Calu3 (cell line): ENCODE data around the gene PPP4R2. TPM values are rescaled to one million over a fixed set of nuclear protein-coding genes. Genes with fewer than 3 reads are reported as not detected.
"Not testable (repeated sequence)": the region's sequence is repeated elsewhere in the genome, so short reads cannot be mapped to it uniquely, and the experiment has no call there.

ENCODE experiments used
- BruUV-seq: library from RNA; stranded (reverse); fragments of 400-500 nt; replicated peaks from 2 replicates; lab custom pipeline; 2021; lab: Mats Ljungman, UMichigan
- CTCF ChIA-PET: fragments of 300-600 bp; sonication (Branson Sonifier 250); formaldehyde crosslinking; loops from one replicate; lab custom pipeline; 2022; ENCODE audit warnings: antibody characterized with exemption; lab: Charles Lee
- DNase-seq: peaks from one replicate; pipeline ENCODE4 v3.0.0; 2022
- H3K27ac Mint-ChIP-seq: one replicate; pipeline ENCODE4 v1.8.0; 2022; ENCODE audit warnings: mixed read lengths; ENCODE audit not compliant: unreplicated experiment
- H3K27me3 Mint-ChIP-seq: one replicate; pipeline ENCODE4 v1.8.0; 2022; ENCODE audit warnings: mixed read lengths; ENCODE audit not compliant: unreplicated experiment
- H3K36me3 Mint-ChIP-seq: one replicate; pipeline ENCODE4 v1.8.0; 2022; ENCODE audit warnings: mild to moderate bottlenecking, moderate library complexity, mixed read lengths; ENCODE audit not compliant: insufficient read depth, unreplicated experiment
- H3K4me1 Mint-ChIP-seq: one replicate; pipeline ENCODE4 v1.8.0; 2022; ENCODE audit warnings: mild to moderate bottlenecking, low read depth, mixed read lengths; ENCODE audit not compliant: unreplicated experiment
- H3K4me3 Mint-ChIP-seq: one replicate; pipeline ENCODE4 v1.8.0; 2022; ENCODE audit warnings: mild to moderate bottlenecking, low read depth, moderate library complexity, mixed read lengths; ENCODE audit not compliant: unreplicated experiment
- H3K9me3 Mint-ChIP-seq: one replicate; pipeline ENCODE4 v1.8.0; 2022; ENCODE audit warnings: low read depth, mixed read lengths; ENCODE audit not compliant: unreplicated experiment
- intact Hi-C: fragments of 100-400 bp; cut with micrococcal nuclease; formaldehyde crosslinking; loops from one replicate; pipeline ENCODE4 v1.10.0; 2022; ENCODE audit not compliant: unreplicated experiment
- total RNA-seq: library from RNA; stranded (reverse); gene quantifications from 2 replicates; pipeline ENCODE4 v1.2.3, GENCODE V29; 2022
- TF ChIP-seq, protein P1 (sequence below): fragments of 200-600 bp; IDR thresholded peaks from one replicate; pipeline ENCODE4 v1.8.0; 2022; ENCODE audit warnings: antibody characterized with exemption; ENCODE audit not compliant: unreplicated experiment

PPP4R2 gene
- total RNA-seq, 1 experiment from 2014 or later, result 89.0 TPM

DNA sequence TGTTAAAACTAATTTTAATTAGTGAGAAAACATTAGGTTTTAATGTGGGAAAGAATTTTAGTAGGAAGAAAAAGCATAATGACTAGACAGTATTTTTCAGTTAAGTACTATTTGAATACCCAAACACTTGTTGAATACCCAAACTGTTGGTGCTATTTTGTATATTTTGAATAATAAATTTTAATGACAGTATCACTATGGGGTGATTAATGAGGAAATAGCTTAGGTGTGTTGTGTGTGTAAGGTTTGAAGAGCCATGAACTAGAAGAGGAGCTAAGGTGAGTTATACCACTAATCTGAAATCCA lies 60.2 kb downstream of the PPP4R2 start:
- H3K9me3 Mint-ChIP-seq, result no peaks in the 10 kb centered on the region
- BruUV-seq, result no TSS peak
- peaks cover 8% of the 10 kb centered on the region for H3K4me1 Mint-ChIP-seq
- TF ChIP-seq, protein P1, sequence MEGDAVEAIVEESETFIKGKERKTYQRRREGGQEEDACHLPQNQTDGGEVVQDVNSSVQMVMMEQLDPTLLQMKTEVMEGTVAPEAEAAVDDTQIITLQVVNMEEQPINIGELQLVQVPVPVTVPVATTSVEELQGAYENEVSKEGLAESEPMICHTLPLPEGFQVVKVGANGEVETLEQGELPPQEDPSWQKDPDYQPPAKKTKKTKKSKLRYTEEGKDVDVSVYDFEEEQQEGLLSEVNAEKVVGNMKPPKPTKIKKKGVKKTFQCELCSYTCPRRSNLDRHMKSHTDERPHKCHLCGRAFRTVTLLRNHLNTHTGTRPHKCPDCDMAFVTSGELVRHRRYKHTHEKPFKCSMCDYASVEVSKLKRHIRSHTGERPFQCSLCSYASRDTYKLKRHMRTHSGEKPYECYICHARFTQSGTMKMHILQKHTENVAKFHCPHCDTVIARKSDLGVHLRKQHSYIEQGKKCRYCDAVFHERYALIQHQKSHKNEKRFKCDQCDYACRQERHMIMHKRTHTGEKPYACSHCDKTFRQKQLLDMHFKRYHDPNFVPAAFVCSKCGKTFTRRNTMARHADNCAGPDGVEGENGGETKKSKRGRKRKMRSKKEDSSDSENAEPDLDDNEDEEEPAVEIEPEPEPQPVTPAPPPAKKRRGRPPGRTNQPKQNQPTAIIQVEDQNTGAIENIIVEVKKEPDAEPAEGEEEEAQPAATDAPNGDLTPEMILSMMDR, result no peak
- no peak overlapping the region for H3K27ac Mint-ChIP-seq
- no peak for DNase-seq
- peaks cover 18% of the 10 kb centered on the region for H3K36me3 Mint-ChIP-seq
- intact Hi-C loops, result loop anchor here (1.0 to 5.0 kb wide), 3 partner anchors 34 to 117 kb away; partner anchors contain the start of gene PPP4R2
- no peak overlapping the region for H3K4me3 Mint-ChIP-seq
- CTCF ChIA-PET, result interaction anchor here (1.5 to 1.9 kb wide), 5 partner anchors 10 to 206 kb away, joined by 3 to 12 read pairs (median 8); partner anchors contain the start of gene PPP4R2
- no peaks in the 10 kb centered on the region for H3K27me3 Mint-ChIP-seq

DNA sequence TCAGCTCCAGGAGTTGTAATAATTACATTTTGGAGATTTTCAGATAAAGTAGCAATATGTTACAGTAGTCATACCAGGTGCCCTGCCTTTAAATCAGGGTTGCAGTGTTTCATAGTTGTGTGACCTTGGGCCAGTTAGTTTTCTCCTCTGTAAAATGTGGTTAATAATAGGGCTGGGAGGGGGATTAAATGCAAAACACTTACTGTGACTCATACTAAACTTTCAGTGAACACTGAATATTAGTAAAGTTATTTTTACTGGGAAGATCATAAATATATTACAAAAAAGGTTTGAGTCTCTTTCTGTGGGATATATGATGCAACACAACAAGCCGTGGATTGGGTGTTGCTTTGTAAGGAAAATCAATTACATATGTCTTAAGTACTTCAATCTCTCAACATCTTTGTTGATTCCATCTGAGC lies 63.7 kb downstream of the PPP4R2 start:
- H3K36me3 Mint-ChIP-seq, result peaks cover 27% of the 10 kb centered on the region
- H3K27me3 Mint-ChIP-seq, result no peaks in the 10 kb centered on the region
- DNase-seq, result no peak
- H3K4me1 Mint-ChIP-seq, result peaks cover 8% of the 10 kb centered on the region
- TF ChIP-seq, protein P1, result no peak
- H3K27ac Mint-ChIP-seq, result peak overlapping the region; percentile 16
- BruUV-seq, result no TSS peak
- no peaks in the 10 kb centered on the region for H3K9me3 Mint-ChIP-seq
- CTCF ChIA-PET, result no interaction called here
- H3K4me3 Mint-ChIP-seq, result no peak overlapping the region
- intact Hi-C loops, result no loop called here

- no peak for DNase-seq
- Mint-ChIP-seq H3K9me3 (no peaks in the 10 kb centered on the region), H3K27ac (peak within 1 kb of the TSS; percentile 16), H3K36me3 (peaks cover 34% of the 10 kb centered on the region), H3K4me3 (no peak within 1 kb of the TSS), H3K27me3 (no peaks in the 10 kb centered on the region), H3K4me1 (peaks cover 2% of the 10 kb centered on the region)
- BruUV-seq, result no TSS peak
- TF ChIP-seq, protein P1, result no peak
- CTCF ChIA-PET, result no interaction called here
- intact Hi-C loops, result no loop called here
Observed at GRCh38 chr3:73061416-73061815, 64.8 kb downstream of the PPP4R2 start, which contains the start of gene EBLN2. Gene EBLN2 (plus strand): TSS chr3:73061659. CDS start chr3:73062082, 423 bp downstream.

- H3K4me1 Mint-ChIP-seq, H3K4me3 Mint-ChIP-seq, BruUV-seq, DNase-seq, H3K9me3 Mint-ChIP-seq, H3K27ac Mint-ChIP-seq, CTCF ChIA-PET, intact Hi-C loops, H3K27me3 Mint-ChIP-seq: not testable (repeated sequence)
- peaks cover 19% of the 10 kb centered on the region for H3K36me3 Mint-ChIP-seq
Observed at GRCh38 chr3:73066243-73066642, 69.6 kb downstream of the PPP4R2 start.

- no peaks in the 10 kb centered on the region for H3K4me1 Mint-ChIP-seq
- H3K9me3 Mint-ChIP-seq, result no peaks in the 10 kb centered on the region
- peaks cover 19% of the 10 kb centered on the region for H3K36me3 Mint-ChIP-seq
- TF ChIP-seq, protein P1, result no peak
- no TSS peak for BruUV-seq
- no peak overlapping the region for H3K4me3 Mint-ChIP-seq
- no peak overlapping the region for H3K27ac Mint-ChIP-seq
- DNase-seq, result no peak
- CTCF ChIA-PET, result no interaction called here
- H3K27me3 Mint-ChIP-seq, result no peaks in the 10 kb centered on the region
- intact Hi-C loops, result no loop called here
Observed at GRCh38 chr3:73068419-73068818, 71.8 kb downstream of the PPP4R2 start.
